GM23338 (cell line): Measurements from ENCODE around the gene AP1B1. TPM values are rescaled to one million over a fixed set of nuclear protein-coding genes. Genes with fewer than 3 reads are reported as not detected.

Experiments
- ATAC-seq: fragments of 200-7000 bp; cut with Tn5 transposase; 3 replicates; pipeline ENCODE4 v1.9.1; 2020
- DNase-seq: peaks from one replicate; pipeline ENCODE4 v3.0.0-alpha.2; 2015; ENCODE audit warnings: low spot score
- H2AFZ ChIP-seq: fragments of 200-600 bp; sonication (generic); 2 replicates; pipeline ENCODE4 v1.8.0; 2016; ENCODE audit warnings: antibody characterized with exemption, mild to moderate bottlenecking, moderate library complexity
- H3F3A ChIP-seq: fragments of 200-600 bp; sonication (generic); replicated peaks from 2 replicates; pipeline ENCODE4 v1.8.0; 2017; ENCODE audit warnings: antibody characterized with exemption, mixed run types, low read depth
- H3K27ac ChIP-seq: fragments of 200-600 bp; sonication (generic); 2 replicates; pipeline ENCODE4 v1.6.1; 2016; ENCODE audit warnings: low read depth
- H3K27me3 ChIP-seq: fragments of 200-600 bp; sonication (generic); 2 replicates; pipeline ENCODE4 v1.8.0; 2016; ENCODE audit warnings: mild to moderate bottlenecking, mixed run types, moderate library complexity; ENCODE audit not compliant: insufficient read depth
- H3K36me3 ChIP-seq: fragments of 200-600 bp; sonication (generic); 2 replicates; pipeline ENCODE4 v1.8.0; 2016; ENCODE audit warnings: mild to moderate bottlenecking; ENCODE audit not compliant: insufficient read depth
- H3K4me1 ChIP-seq: fragments of 200-600 bp; sonication (generic); 2 replicates; pipeline ENCODE4 v1.8.0; 2016; ENCODE audit warnings: mild to moderate bottlenecking, moderate library complexity; ENCODE audit not compliant: insufficient read depth
- H3K4me2 ChIP-seq: fragments of 200-600 bp; sonication (generic); 2 replicates; pipeline ENCODE4 v1.7.1; 2017; ENCODE audit warnings: mixed run types
- H3K4me3 ChIP-seq: fragments of 200-600 bp; sonication (generic); 2 replicates; pipeline ENCODE4 v1.6.1; 2016; ENCODE audit warnings: mixed run types
- H3K79me2 ChIP-seq: fragments of 200-600 bp; sonication (generic); replicated peaks from 2 replicates; pipeline ENCODE4 v1.8.0; 2017; ENCODE audit warnings: mild to moderate bottlenecking; ENCODE audit not compliant: insufficient read depth
- H3K9me2 ChIP-seq: fragments of 200-600 bp; sonication (generic); 2 replicates; pipeline ENCODE4 v1.8.0; 2017; ENCODE audit not compliant: insufficient read depth
- H4K20me1 ChIP-seq: fragments of 200-600 bp; sonication (generic); replicated peaks from 2 replicates; pipeline ENCODE4 v1.8.0; 2017; ENCODE audit warnings: mild to moderate bottlenecking; ENCODE audit not compliant: insufficient read depth
- H3K27ac Mint-ChIP-seq: 2 replicates; pipeline ENCODE4 v1.8.0; 2020; ENCODE audit warnings: inconsistent platforms, mild to moderate bottlenecking, moderate library complexity, mixed read lengths
- H3K27me3 Mint-ChIP-seq: 3 replicates; pipeline ENCODE4 v1.8.0; 2022; ENCODE audit warnings: low read depth, mild to moderate bottlenecking, moderate library complexity, mixed read lengths, inconsistent platforms; ENCODE audit not compliant: insufficient read depth, poor library complexity
- H3K36me3 Mint-ChIP-seq: 3 replicates; pipeline ENCODE4 v1.8.0; 2021; ENCODE audit warnings: low read depth, mild to moderate bottlenecking, inconsistent platforms, moderate library complexity, mixed read lengths
- H3K4me1 Mint-ChIP-seq: 3 replicates; pipeline ENCODE4 v1.8.0; 2020; ENCODE audit warnings: mild to moderate bottlenecking, inconsistent platforms, mixed read lengths
- H3K4me3 Mint-ChIP-seq: 3 replicates; pipeline ENCODE4 v1.8.0; 2021; ENCODE audit warnings: moderate library complexity, mild to moderate bottlenecking, inconsistent platforms, mixed read lengths
- H3K9me3 Mint-ChIP-seq: 3 replicates; pipeline ENCODE4 v1.8.0; 2020; ENCODE audit warnings: moderate library complexity, mild to moderate bottlenecking, inconsistent platforms, mixed read lengths
- CREB1 ChIP-seq: fragments of 250-450 bp; sonication (Bioruptor Pico); IDR thresholded peaks from 2 replicates; pipeline ENCODE4 v1.5.0; 2020; ENCODE audit warnings: low read depth, mild to moderate bottlenecking, moderate library complexity
- CTCF ChIP-seq, 2 experiments: fragments of 200-600 bp in 1 of 2; sonication (generic) in 1 of 2; conservative IDR thresholded peaks; 2 replicates each; pipeline versions ENCODE4 v1.5.1 to v1.6.1; 2016 to 2017; ENCODE audit warnings: antibody characterized with exemption in 2 of 2, low read depth in 2 of 2, mild to moderate bottlenecking in 2 of 2, moderate library complexity in 1 of 2
- ETS1 ChIP-seq: IDR thresholded peaks from 2 replicates; pipeline ENCODE4 v1.6.1; 2016; ENCODE audit warnings: antibody characterized with exemption
- EZH2 ChIP-seq: fragments of 200-600 bp; sonication (generic); IDR thresholded peaks from one replicate; pipeline ENCODE4 v1.8.0; 2017; ENCODE audit warnings: antibody characterized with exemption, mild to moderate bottlenecking, low read depth; ENCODE audit not compliant: unreplicated experiment
- EZH2phosphoT487 ChIP-seq: fragments of 200-600 bp; sonication (generic); IDR thresholded peaks from one replicate; pipeline ENCODE4 v1.8.1; 2018; ENCODE audit warnings: antibody characterized with exemption; ENCODE audit not compliant: unreplicated experiment
- JUNB ChIP-seq: IDR thresholded peaks from one replicate; pipeline ENCODE4 v1.6.1; 2016; ENCODE audit warnings: antibody characterized with exemption; ENCODE audit not compliant: unreplicated experiment
- NANOG ChIP-seq: IDR thresholded peaks from 2 replicates; pipeline ENCODE4 v1.6.1; 2016; ENCODE audit warnings: antibody characterized with exemption, borderline replicate concordance
- POLR2AphosphoS5 ChIP-seq: IDR thresholded peaks from 2 replicates; pipeline ENCODE4 v1.6.1; 2016; ENCODE audit warnings: antibody characterized with exemption, low read depth
- REST ChIP-seq: IDR thresholded peaks from one replicate; pipeline ENCODE4 v1.6.1; 2018; ENCODE audit warnings: antibody characterized with exemption; ENCODE audit not compliant: unreplicated experiment
- STAT1 ChIP-seq: IDR thresholded peaks from one replicate; pipeline ENCODE4 v1.6.1; 2016; ENCODE audit warnings: antibody characterized with exemption; ENCODE audit not compliant: unreplicated experiment
- ZNF114 ChIP-seq: fragments of 250-450 bp; sonication (Bioruptor Pico); IDR thresholded peaks from 2 replicates; pipeline ENCODE4 v1.5.0; 2020; ENCODE audit warnings: mild to moderate bottlenecking, moderate library complexity
- ZNF331 ChIP-seq: fragments of 250-450 bp; sonication (Bioruptor Pico); IDR thresholded peaks from 2 replicates; pipeline ENCODE4 v1.5.0; 2020; ENCODE audit warnings: low read depth, mild to moderate bottlenecking, moderate library complexity
- ZNF462 ChIP-seq: fragments of 250-450 bp; sonication (Bioruptor Pico); IDR thresholded peaks from 2 replicates; pipeline ENCODE4 v1.5.0; 2020; ENCODE audit warnings: mild to moderate bottlenecking, moderate library complexity
- polyA plus RNA-seq: library from polyadenylated mRNA; unstranded; fragments of >200 nt; fragmentation: Nextera tagmentation; extraction: Ambion mirVana; gene quantifications from 2 replicates; pipeline ENCODE4 v1.2.1, GENCODE V29; 2016
- total RNA-seq: library from RNA; depleted of rRNA; stranded (reverse); fragments of >200 nt; shearing (Covaris generic); gene quantifications from 2 replicates; pipeline ENCODE4 v1.2.3, GENCODE V29; 2014

Gene AP1B1
- total and polyA plus RNA-seq, 2 experiments from 2014 or later = 19.5 to 74.4 TPM

GRCh38 chr22:29288837-29289236 lies 99.5 kb downstream of the AP1B1 start:
- H3K27me3 ChIP-seq = no peaks in the 10 kb centered on the region
- H3K27ac Mint-ChIP-seq = no peak overlapping the region
- no peaks in the 10 kb centered on the region for H3K9me3 Mint-ChIP-seq
- H4K20me1 ChIP-seq = peaks cover 67% of the 10 kb centered on the region
- DNase-seq (no peak), ATAC-seq (no peak)
- H3K36me3 ChIP-seq = peaks cover 95% of the 10 kb centered on the region
- H3K4me3 Mint-ChIP-seq = no peak overlapping the region
- peaks cover 7% of the 10 kb centered on the region for H3K27me3 Mint-ChIP-seq
- no peak overlapping the region for H2AFZ ChIP-seq
- H3F3A ChIP-seq = peaks cover 28% of the 10 kb centered on the region
- no peaks in the 10 kb centered on the region for H3K4me1 ChIP-seq
- H3K36me3 Mint-ChIP-seq = peaks cover 97% of the 10 kb centered on the region
- H3K4me3 ChIP-seq = no peak overlapping the region
- TF ChIP-seq ZNF462 (CRISPR knock-in tag) (no peak), ZNF331 (CRISPR knock-in tag) (no peak), JUNB (no peak), ZNF114 (CRISPR knock-in tag) (no peak), EZH2 (no peak), CREB1 (CRISPR knock-in tag) (no peak), ETS1 (no peak), REST (no peak), NANOG (no peak), POLR2AphosphoS5 (no peak), STAT1 (no peak), EZH2phosphoT487 (no peak), CTCF (conservative IDR thresholded peaks at IDR 0.05; ENCODE audit: low read depth in 2 of 2) (no peak)
- peaks cover 94% of the 10 kb centered on the region for H3K79me2 ChIP-seq
- H3K27ac ChIP-seq = no peak overlapping the region
- H3K4me1 Mint-ChIP-seq = peaks cover 3% of the 10 kb centered on the region; the same call in 2 of the 3 replicates
- H3K4me2 ChIP-seq = no peak overlapping the region
- no peaks in the 10 kb centered on the region for H3K9me2 ChIP-seq
